GM21529 (cell line): ENCODE measurements around the gene CHMP2B.

ENCODE experiments used
- ATAC-seq: cut with Tn5 transposase; IDR thresholded peaks from one replicate; pipeline ENCODE4 v1.9.1; 2021; ENCODE audit not compliant: unreplicated experiment

CHMP2B gene

GRCh38 chr3:87227104-87227834 is at the start of gene CHMP2B:
TSS of gene CHMP2B (plus strand) at chr3:87227309. CDS start at chr3:87227523, 214 bp downstream.
- ATAC-seq = peak; percentile 97

- no peak for ATAC-seq
Measured at GRCh38 chr3:87179642-87180041, 47.5 kb upstream of the CHMP2B start.

- no peak for ATAC-seq
Measured at GRCh38 chr3:87181551-87181950, 45.6 kb upstream of the CHMP2B start.

- ATAC-seq = no peak
Measured at GRCh38 chr3:87182023-87182422, 45.1 kb upstream of the CHMP2B start.

GRCh38 chr3:87186608-87187159 is 40.4 kb upstream of the CHMP2B start:
- no peak for ATAC-seq

GRCh38 chr3:87191175-87191574 is 35.9 kb upstream of the CHMP2B start:
- ATAC-seq = no peak

- ATAC-seq = no peak
Measured at GRCh38 chr3:87191641-87192040, 35.5 kb upstream of the CHMP2B start.

- ATAC-seq = no peak
Measured at GRCh38 chr3:87196879-87197278, 30.2 kb upstream of the CHMP2B start.

- ATAC-seq = no peak
Measured at GRCh38 chr3:87197531-87197930, 29.6 kb upstream of the CHMP2B start.

GRCh38 chr3:87198774-87199173 is 28.3 kb upstream of the CHMP2B start:
- no peak for ATAC-seq

GRCh38 chr3:87199628-87200027 is 27.5 kb upstream of the CHMP2B start:
- ATAC-seq = no peak

- ATAC-seq = no peak
Measured at GRCh38 chr3:87200060-87200647, 27.0 kb upstream of the CHMP2B start.

GRCh38 chr3:87201727-87202126 is 25.4 kb upstream of the CHMP2B start:
- no peak for ATAC-seq

GRCh38 chr3:87203809-87204208 is 23.3 kb upstream of the CHMP2B start:
- no peak for ATAC-seq

- no peak for ATAC-seq
Measured at GRCh38 chr3:87206070-87206469, 21.0 kb upstream of the CHMP2B start.

GRCh38 chr3:87206635-87207034 is 20.5 kb upstream of the CHMP2B start:
- no peak for ATAC-seq

GRCh38 chr3:87207460-87207859 is 19.6 kb upstream of the CHMP2B start:
- no peak for ATAC-seq

GRCh38 chr3:87209111-87209510 is 18.0 kb upstream of the CHMP2B start:
- ATAC-seq = no peak

GRCh38 chr3:87218560-87218959 is 8.5 kb upstream of the CHMP2B start:
- ATAC-seq = no peak

- no peak for ATAC-seq
Measured at GRCh38 chr3:87219611-87220010, 7.5 kb upstream of the CHMP2B start.

GRCh38 chr3:87225659-87226058 is 1.4 kb upstream of the CHMP2B start:
- no peak for ATAC-seq

GRCh38 chr3:87227835-87228144 is 681 bp downstream of the CHMP2B start:
- ATAC-seq = peak; percentile 2

- ATAC-seq = no peak
Measured at GRCh38 chr3:87228316-87228715, 1.2 kb downstream of the CHMP2B start.
